MG63 (cell line): ENCODE data around the gene DNAH12. TPM values are rescaled to one million over a fixed set of nuclear protein-coding genes. Genes with fewer than 3 reads are reported as not detected.

Experiments used
- DNase-seq: peaks from one replicate; pipeline ENCODE4 v3.0.0-alpha.2; 2020
- H3K27me3 ChIP-seq: fragments of 250-450 bp; sonication (Bioruptor Pico); 2 replicates; pipeline ENCODE4 v1.5.1; 2020; ENCODE audit warnings: mild to moderate bottlenecking, moderate library complexity
- H3K36me3 ChIP-seq: fragments of 250-450 bp; sonication (Bioruptor Pico); 2 replicates; pipeline ENCODE4 v1.5.1; 2020; ENCODE audit warnings: mild to moderate bottlenecking, moderate library complexity
- H3K4me3 ChIP-seq: fragments of 250-450 bp; sonication (Bioruptor Pico); 2 replicates; pipeline ENCODE4 v1.5.1; 2020; ENCODE audit warnings: mild to moderate bottlenecking, moderate library complexity
- H3K9me3 ChIP-seq: fragments of 250-450 bp; sonication (Bioruptor Pico); 2 replicates; pipeline ENCODE4 v1.5.1; 2020; ENCODE audit warnings: mild to moderate bottlenecking, moderate library complexity
- total RNA-seq: library from RNA; depleted of rRNA; stranded (reverse); fragments of >200 nt; shearing (Covaris generic); gene quantifications from 2 replicates; pipeline ENCODE4 v1.2.3, GENCODE V29; 2014; ENCODE audit warnings: low replicate concordance

DNAH12 gene
- total RNA-seq, 1 experiment from 2014 or later: not detected

DNA sequence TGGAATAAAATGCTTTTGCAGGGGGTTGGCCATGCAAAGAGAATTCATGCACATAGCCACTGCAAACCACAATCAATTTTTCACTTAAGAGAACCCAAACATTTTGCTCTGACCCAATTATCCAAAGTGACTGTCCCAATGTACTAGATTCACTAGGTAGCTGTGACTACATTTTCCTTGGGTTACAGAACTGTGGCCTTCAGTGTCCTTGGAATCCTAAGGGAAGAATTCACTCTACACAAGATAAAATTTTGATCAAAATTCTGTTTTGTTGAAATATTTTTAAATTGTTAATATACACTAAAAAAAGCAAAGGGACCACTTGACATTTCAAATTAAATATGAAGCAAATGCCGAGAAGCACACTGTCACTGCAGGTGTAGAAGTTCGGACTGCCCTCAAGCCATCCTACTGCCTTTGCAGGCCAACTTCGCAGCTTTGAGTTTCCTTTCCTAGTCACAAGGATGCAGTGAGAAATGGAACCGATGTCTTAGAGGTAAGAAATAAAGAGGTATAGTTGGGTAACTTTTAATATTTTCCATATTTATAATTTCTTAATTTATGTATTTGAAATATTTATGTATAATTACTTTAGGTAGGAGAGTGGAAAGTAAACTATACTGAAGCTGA is 251.1 kb downstream of the DNAH12 start:
- Histone ChIP-seq H3K27me3 (no peaks in the 10 kb centered on the region), H3K4me3 (no peak overlapping the region), H3K36me3 (no peaks in the 10 kb centered on the region), H3K9me3 (no peaks in the 10 kb centered on the region)
- no peak for DNase-seq

DNA sequence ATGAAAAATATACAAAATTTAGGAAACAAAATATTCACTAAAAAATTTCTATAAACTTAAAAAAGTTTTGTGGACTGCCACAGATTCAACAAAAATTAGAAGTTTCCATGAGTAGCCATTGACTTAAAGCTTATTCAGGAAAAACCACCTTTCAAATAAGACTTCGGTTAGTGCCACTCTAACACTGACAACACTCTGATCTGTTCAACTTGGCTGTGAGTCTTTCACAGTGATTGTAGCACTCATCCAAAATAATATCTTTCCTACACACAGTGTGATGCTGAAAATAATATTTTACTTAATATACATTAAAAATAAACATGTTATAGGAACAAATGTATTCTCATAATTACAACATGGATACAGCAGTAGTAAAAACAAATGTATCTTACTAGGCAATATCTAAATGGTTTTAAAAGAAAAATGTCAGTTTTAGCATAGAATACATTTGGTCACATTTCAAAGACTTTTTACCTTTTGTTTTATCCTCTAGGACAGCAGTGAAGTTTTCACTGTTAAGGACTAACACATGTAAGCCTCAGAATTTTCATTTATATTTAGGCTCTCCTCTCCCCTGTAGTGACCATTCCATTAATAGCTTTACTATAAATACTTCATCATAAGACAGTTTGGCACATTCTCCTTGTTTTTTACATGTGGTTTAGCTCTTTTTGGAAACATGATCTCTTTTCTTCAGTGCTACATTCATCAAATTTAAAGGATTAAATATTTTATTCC is 251.8 kb downstream of the DNAH12 start, which contains the start of gene ASB14:
Gene ASB14, minus strand, starts transcription at position 527 of the 738 bp plus-strand sequence. CDS start 652 bp downstream, outside the sequence.
- DNase-seq: no peak
- Histone ChIP-seq H3K9me3 (no peaks in the 10 kb centered on the region), H3K4me3 (no peak within 1 kb of the TSS), H3K36me3 (no peaks in the 10 kb centered on the region), H3K27me3 (no peaks in the 10 kb centered on the region)

DNA sequence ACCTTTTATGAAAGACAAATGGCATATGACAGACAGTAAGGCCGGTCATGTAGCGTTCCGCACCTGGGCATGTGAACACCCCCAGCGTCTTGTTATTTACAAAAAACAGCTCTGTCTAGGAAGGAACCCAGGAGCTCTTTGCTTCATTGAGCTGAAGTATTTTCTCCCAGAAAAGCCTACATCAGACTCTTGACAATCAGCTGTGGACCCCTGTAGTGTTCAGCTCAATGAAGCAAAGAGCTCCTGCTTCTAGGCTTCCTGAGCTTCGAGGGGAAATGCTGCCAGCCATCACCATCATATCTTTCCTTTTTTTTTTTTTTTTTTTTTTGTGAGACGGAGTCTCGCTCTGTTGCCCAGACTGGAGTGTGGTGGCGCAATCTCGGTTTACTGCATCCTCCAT is 255.7 kb downstream of the DNAH12 start:
- no peaks in the 10 kb centered on the region for H3K27me3 ChIP-seq
- H3K9me3 ChIP-seq: 0 out of 2 replicates have a peak, but pooled peaks cover 2% of the 10 kb centered on the region
- H3K4me3 ChIP-seq: no peak overlapping the region
- no peaks in the 10 kb centered on the region for H3K36me3 ChIP-seq
- no peak for DNase-seq

DNA sequence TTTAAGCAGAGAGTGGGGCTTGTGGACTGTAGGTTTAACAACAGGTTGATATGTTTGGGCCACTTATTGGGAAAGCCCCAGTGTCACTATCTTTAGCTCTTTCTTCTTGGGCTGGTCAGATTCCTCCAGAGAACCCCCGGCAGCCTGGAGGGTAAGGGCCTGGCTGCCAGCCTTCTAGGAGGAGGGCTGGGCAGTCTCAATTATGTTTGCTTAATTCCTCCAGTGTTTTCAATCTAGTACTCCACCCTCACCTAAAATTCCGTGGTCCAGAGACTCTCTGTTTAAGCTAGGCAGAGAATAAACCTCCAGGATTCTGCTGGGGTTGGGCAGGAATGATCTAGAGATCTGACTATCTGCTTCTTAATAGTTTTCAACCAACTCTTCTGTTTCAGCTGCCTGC is 256.9 kb downstream of the DNAH12 start:
- H3K4me3 ChIP-seq: no peak overlapping the region
- no peaks in the 10 kb centered on the region for H3K27me3 ChIP-seq
- no peak for DNase-seq
- no peaks in the 10 kb centered on the region for H3K36me3 ChIP-seq
- 0 out of 2 replicates have a peak, but pooled peaks cover 2% of the 10 kb centered on the region for H3K9me3 ChIP-seq

DNA sequence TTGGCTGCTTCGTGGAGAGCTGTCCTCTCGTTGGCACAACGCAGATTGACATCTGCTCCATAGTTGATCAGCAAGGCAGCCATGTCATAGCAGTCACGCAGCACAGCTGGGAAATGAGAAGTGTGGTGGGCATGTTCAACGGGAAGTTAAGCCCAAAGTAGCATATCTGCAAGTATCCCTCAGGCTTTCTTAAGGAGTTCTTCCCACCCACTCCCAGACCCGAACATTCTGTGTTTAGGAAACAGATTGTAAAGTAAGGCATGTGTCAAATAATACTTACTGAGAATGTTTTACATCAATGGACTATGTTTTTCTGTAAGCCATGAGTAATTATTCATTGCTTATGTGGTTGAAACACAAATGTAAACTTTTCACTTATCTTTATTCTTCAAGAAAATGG is 260.8 kb downstream of the DNAH12 start:
- Histone ChIP-seq H3K9me3 (0 out of 2 replicates have a peak, but pooled peaks cover 2% of the 10 kb centered on the region), H3K36me3 (no peaks in the 10 kb centered on the region), H3K4me3 (no peak overlapping the region), H3K27me3 (no peaks in the 10 kb centered on the region)
- no peak for DNase-seq

DNA sequence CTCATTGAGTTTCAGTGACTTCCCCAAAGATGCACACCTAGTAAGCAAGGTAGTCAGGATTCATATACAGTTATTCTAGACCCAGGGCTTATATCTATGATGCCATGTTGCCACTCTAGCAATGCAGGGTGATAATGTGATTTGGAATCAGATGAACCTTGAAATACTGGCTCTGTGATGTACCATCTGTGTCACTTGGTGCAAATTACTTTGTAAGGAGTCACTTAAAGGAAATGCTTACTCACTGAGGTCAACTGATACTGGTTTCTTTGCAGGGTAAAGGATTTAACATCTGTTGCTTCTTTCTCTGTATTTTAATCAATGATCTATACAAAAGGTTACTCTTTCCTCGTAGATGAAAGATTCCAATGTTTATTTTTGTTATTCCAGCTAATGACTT is 262.4 kb downstream of the DNAH12 start:
- no peak overlapping the region for H3K4me3 ChIP-seq
- no peaks in the 10 kb centered on the region for H3K36me3 ChIP-seq
- H3K9me3 ChIP-seq: 0 out of 2 replicates have a peak, but pooled peaks cover 2% of the 10 kb centered on the region
- no peak for DNase-seq
- H3K27me3 ChIP-seq: no peaks in the 10 kb centered on the region

DNA sequence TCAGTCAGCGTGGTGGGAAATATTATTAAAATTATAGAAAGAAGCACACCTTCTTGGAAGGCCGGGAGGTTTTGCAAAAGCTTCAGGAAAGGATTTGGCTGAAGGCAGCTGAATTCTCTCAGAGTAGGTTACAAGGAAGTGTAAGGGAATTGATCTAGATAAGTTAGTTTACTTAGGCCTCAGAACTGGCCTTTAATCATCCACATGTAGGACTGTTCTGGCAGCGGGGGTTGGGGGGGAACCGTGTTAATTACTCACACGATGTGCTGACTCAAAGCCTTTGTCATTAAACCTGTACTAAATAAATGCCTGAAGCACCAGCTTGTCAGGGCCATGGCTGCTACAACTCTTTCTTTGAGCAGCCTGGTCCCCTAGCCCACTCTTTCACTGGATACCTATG is 264.5 kb downstream of the DNAH12 start:
- H3K9me3 ChIP-seq: no peaks in the 10 kb centered on the region
- no peak overlapping the region for H3K4me3 ChIP-seq
- H3K36me3 ChIP-seq: no peaks in the 10 kb centered on the region
- no peak for DNase-seq
- H3K27me3 ChIP-seq: no peaks in the 10 kb centered on the region

DNA sequence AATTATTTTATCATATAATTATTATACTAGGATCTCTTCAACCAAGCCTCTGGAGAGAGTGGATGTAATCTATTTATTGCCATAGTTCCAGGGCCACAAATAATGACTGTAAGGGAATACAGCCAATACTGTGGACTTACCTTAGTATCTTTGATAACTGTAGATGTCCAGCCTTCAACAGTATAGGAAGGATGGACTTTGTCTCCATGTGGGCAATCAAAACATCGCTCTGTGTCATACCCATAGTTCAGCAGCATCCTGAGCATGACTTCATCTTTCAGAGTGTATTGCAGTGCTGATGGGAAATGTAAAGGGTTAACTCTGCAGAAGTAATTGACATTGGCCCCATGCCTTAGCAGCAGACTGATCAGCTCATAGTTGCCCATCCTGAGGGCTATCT is 265.9 kb downstream of the DNAH12 start:
- Histone ChIP-seq H3K27me3 (no peaks in the 10 kb centered on the region), H3K36me3 (no peaks in the 10 kb centered on the region; the same call in 1 of the 2 replicates), H3K4me3 (no peak overlapping the region), H3K9me3 (no peaks in the 10 kb centered on the region)
- DNase-seq: no peak

DNA sequence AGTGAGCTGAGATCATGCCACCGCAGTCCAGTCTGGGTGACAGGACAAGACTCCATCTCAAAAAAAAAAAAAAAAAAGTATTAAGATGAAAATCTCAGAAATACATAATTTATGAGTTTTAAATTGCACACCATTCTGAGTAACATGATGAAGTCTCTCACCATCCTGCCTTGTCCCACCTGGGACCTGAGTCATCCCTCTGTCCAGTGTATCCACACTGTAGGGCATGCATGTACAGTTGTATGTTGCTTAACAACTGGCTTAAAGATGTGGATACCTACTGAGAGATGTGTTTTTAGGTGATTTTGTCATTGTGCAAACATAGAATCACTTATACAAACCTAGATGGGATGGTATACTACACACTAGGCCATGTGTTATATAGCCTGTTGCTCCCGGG is 268.8 kb downstream of the DNAH12 start:
- no peak overlapping the region for H3K4me3 ChIP-seq
- H3K36me3 ChIP-seq: no peaks in the 10 kb centered on the region; the same call in none of the 2 replicates
- DNase-seq: no peak
- H3K27me3 ChIP-seq: no peaks in the 10 kb centered on the region
- no peaks in the 10 kb centered on the region for H3K9me3 ChIP-seq

DNA sequence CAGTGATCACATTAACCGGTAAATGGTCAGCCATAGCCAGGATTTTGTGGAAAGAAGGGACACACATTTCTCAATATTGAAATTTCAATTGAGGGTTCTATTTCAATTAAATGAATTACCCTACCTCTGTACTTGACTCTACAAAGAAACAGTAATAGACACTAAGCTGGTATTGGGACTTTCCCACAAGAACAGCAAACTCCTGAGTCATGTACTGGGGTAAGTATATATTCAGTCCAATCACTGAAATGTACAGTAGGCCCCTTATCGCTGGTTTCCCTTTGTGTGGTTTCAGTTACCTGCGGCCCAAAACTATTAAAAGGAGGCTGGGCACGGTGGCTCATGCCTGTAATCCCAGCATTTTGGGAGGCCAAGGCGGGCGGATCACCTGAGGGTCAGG is 269.3 kb downstream of the DNAH12 start:
- no peaks in the 10 kb centered on the region for H3K9me3 ChIP-seq
- no peak overlapping the region for H3K4me3 ChIP-seq
- H3K27me3 ChIP-seq: no peaks in the 10 kb centered on the region
- no peaks in the 10 kb centered on the region; the same call in none of the 2 replicates for H3K36me3 ChIP-seq
- no peak for DNase-seq

DNA sequence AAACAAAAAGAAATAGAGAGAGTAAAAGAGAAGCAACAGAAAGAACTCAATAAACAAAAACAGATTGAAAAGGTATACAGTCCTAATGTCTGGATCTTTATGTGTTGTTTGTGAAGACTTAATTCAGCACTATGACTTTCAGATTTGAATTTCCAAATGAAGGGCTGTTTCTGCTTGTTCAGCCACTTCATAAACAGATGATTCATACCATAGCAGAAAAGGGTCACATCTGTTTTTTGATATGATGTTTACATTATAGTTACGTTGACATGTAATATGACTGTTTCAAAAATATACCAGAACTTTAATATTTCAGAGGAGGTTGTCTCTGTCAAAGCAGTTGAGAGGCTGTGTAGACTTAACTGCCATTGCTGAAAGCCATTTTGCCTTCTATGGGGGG is 275.7 kb downstream of the DNAH12 start:
- Histone ChIP-seq H3K4me3 (no peak overlapping the region), H3K27me3 (no peaks in the 10 kb centered on the region), H3K9me3 (no peaks in the 10 kb centered on the region), H3K36me3 (peaks cover 17% of the 10 kb centered on the region)
- DNase-seq: no peak

DNA sequence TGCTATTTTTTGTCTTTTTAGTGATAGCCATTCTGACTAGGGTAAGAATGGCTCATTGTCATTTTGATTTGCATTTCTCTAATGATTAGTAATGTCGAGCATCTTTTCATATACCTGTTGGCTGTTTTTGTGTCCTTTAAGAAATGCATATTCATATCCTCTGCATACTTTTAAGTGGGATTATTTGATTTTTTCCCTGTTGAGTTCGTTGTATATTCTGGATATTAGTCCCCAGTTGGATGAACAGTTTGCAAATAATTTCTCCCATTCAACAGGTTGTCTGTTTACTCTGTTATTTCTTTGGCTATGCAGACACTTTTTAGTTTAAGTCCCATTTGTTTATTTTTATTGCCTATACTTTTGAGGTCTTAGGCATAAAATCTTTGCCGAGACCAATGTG is 282.2 kb downstream of the DNAH12 start:
- H3K27me3 ChIP-seq: no peaks in the 10 kb centered on the region
- peaks cover 35% of the 10 kb centered on the region for H3K36me3 ChIP-seq
- H3K4me3 ChIP-seq: no peak overlapping the region

DNA sequence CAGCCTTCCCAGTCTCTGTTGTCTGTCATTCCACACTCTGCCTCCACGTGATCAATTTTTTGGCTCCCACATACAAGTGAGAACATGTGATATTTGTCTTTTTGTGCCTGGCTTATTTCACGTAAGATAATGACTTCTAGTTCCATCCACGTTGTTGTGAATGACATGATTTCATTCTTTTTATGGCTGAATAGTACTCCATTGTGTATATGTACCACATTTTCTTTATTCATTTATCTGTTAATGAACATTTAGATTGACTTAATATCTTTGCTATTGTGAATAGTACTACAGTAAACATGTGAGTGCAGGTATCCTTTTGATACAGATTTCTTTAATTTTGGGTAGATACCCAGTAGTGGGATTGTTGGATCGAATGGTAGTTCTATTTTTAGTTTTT is 283.0 kb downstream of the DNAH12 start:
- no peaks in the 10 kb centered on the region for H3K27me3 ChIP-seq
- H3K4me3 ChIP-seq: no peak overlapping the region
- H3K36me3 ChIP-seq: peaks cover 33% of the 10 kb centered on the region
- no peak for DNase-seq
- H3K9me3 ChIP-seq: no peaks in the 10 kb centered on the region

More for the DNA sequence above, 282.2 kb downstream of the DNAH12 start:
- DNase-seq: no peak
- no peaks in the 10 kb centered on the region for H3K9me3 ChIP-seq

DNA sequence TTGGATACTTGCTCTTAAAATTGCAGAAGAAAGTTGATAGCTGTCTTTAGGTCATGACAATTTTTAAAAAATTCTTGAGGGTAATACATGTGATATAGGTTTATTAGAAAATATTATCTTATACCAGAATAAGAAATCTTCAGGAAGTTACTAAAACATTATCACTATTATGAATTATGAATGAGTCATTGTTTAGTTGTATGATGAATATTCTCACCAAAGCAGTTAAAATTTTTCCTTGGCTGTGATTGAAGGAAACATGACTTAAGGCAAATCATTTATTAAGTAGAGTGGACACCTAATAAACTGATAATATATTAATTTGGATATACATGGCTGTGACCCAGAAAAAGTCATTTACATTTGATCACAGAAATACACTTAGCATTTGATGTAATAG is 286.5 kb downstream of the DNAH12 start:
- H3K9me3 ChIP-seq: no peaks in the 10 kb centered on the region
- no peak overlapping the region for H3K4me3 ChIP-seq
- no peaks in the 10 kb centered on the region for H3K27me3 ChIP-seq
- peaks cover 17% of the 10 kb centered on the region for H3K36me3 ChIP-seq
- no peak for DNase-seq

DNA sequence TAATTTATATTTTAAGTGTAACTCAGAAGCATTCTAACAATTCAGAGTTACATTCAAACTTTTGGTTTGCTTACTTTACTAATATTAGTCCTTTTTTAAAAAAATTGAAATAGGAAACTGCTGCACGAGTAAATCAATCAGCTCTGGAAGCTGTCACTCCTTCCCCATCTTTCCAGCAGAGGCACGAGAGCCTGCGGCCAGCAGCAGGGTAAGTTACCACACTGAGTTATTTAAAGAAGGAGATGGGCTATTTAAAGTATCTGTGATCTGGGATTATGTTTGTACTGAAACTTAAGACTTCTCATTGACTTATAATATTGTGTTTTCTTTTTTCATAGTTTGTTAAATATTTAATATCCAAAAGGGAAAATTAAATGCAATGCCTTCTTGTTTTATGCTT is 287.3 kb downstream of the DNAH12 start:
- no peak for DNase-seq
- H3K4me3 ChIP-seq: no peak overlapping the region
- H3K27me3 ChIP-seq: no peaks in the 10 kb centered on the region
- no peaks in the 10 kb centered on the region for H3K9me3 ChIP-seq
- peaks cover 16% of the 10 kb centered on the region for H3K36me3 ChIP-seq

DNA sequence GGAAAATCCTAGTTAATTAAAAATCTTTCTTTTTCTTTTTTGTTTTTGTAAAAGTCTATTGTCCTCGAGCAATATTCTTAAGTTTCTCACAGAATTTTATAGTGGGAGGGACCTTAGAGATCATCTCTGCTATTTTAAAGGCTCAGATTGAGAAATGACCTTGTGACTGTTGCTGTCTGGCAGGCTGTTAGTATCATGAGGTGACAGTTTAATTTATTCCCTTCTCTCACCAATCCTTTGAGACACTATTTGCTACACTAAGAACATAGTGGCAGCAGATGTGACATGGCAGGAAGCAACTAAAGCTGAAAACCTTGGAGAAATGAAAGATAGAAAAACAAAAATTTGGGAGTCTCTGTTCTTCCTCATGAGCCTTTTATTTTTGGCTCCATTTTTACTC is 291.7 kb downstream of the DNAH12 start:
- Histone ChIP-seq H3K27me3 (no peaks in the 10 kb centered on the region), H3K9me3 (no peaks in the 10 kb centered on the region), H3K4me3 (no peak overlapping the region), H3K36me3 (no peaks in the 10 kb centered on the region; the same call in 1 of the 2 replicates)
- no peak for DNase-seq

DNA sequence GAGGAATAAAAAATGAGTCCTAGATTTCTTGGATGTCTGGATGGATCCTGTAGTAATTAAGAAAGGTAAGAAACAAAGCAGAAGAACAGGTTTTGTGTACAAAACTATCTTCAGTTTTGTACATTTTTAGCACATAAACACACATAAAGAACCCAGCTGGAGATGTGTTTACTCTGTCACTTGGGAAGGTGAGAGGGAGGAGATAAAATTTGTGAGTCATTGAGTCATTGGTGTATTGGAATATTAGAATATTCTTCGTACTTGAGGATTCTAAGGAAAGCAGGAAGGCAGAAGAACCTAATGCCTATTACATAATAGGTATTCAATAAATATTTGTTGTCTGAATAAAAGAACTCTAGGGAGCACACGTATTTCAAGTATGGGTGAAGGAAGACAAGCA is 299.2 kb downstream of the DNAH12 start:
- no peaks in the 10 kb centered on the region for H3K9me3 ChIP-seq
- no peaks in the 10 kb centered on the region for H3K27me3 ChIP-seq
- H3K4me3 ChIP-seq: no peak overlapping the region
- peaks cover 21% of the 10 kb centered on the region for H3K36me3 ChIP-seq
- DNase-seq: no peak
